AG04450 (cell line): ENCODE results near the gene PPFIBP1. TPM values are rescaled to one million over a fixed set of nuclear protein-coding genes. Genes with fewer than 3 reads are reported as not detected.
A peak's percentile ranks its signal among the peaks of the same experiment; 100 is the strongest.

Experiments
- CTCF ChIA-PET: fragments of 300-600, 350-600 bp; formaldehyde crosslinking; extraction: SDS; loops from one replicate; lab custom pipeline; 2022; ENCODE audit warnings: antibody characterized with exemption, inconsistent platforms; lab: Charles Lee
- POLR2A ChIA-PET: fragments of 350-600 bp; formaldehyde crosslinking; extraction: SDS; loops from one replicate; lab custom pipeline; 2021; ENCODE audit warnings: antibody characterized with exemption, inconsistent platforms; lab: Yijun Ruan, JAX
- DNase-seq: peaks from one replicate; pipeline ENCODE4 v3.0.0-alpha.2; 2011; ENCODE audit warnings: low read depth, low spot score
- H3K27ac ChIP-seq: one replicate; pipeline ENCODE4 v1.5.1; 2012; ENCODE audit warnings: low read depth, low read length, control low read depth
- H3K27me3 ChIP-seq: one replicate; pipeline ENCODE4 v1.6.0; 2012; ENCODE audit warnings: low read length; ENCODE audit not compliant: control insufficient read depth, insufficient read depth
- H3K4me3 ChIP-seq: 2 replicates; pipeline ENCODE4 v1.5.1; 2011; ENCODE audit warnings: mild to moderate bottlenecking, low read depth, low read length, control low read depth
- H3K9me3 ChIP-seq: 2 replicates; pipeline ENCODE4 v1.5.1; 2012; ENCODE audit warnings: low read length; ENCODE audit not compliant: control insufficient read depth, insufficient read depth
- CTCF ChIP-seq: IDR thresholded peaks from 2 replicates; pipeline ENCODE4 v1.5.1; 2011; ENCODE audit warnings: low read depth, low read length, control low read depth, inconsistent platforms
- polyA plus RNA-seq: library from polyadenylated mRNA; depleted of rRNA; stranded (reverse); fragments of >200 nt; gene quantifications from 2 replicates; pipeline ENCODE4 v1.2.3, GENCODE V29; 2011

PPFIBP1 gene
- polyA plus RNA-seq, 1 experiment = 58.3 TPM

- Histone ChIP-seq H3K27ac (no peak overlapping the region), H3K4me3 (no peak overlapping the region), H3K27me3 (no peaks in the 10 kb centered on the region), H3K9me3 (no peaks in the 10 kb centered on the region)
- ChIA-PET POLR2A (no interaction called here), CTCF (no interaction called here)
- no peak for DNase-seq
- no peak for TF ChIP-seq CTCF
Measured at GRCh38 chr12:27618836-27619235, 94.8 kb downstream of the PPFIBP1 start.

- Histone ChIP-seq H3K27me3 (no peaks in the 10 kb centered on the region), H3K9me3 (no peaks in the 10 kb centered on the region), H3K4me3 (no peak overlapping the region), H3K27ac (no peak overlapping the region)
- CTCF ChIA-PET = no interaction called here
- TF ChIP-seq CTCF = no peak
- DNase-seq = peak; percentile 8
- POLR2A ChIA-PET = no interaction called here
Measured at GRCh38 chr12:27619308-27619707, 95.3 kb downstream of the PPFIBP1 start.

- H3K27me3 ChIP-seq = no peaks in the 10 kb centered on the region
- H3K9me3 ChIP-seq = no peaks in the 10 kb centered on the region
- CTCF ChIA-PET = interaction anchor here (1.0 kb wide), 1 partner anchor 16 kb away, joined by 3 read pairs; no protein-coding TSS in a partner anchor
- POLR2A ChIA-PET = no interaction called here
- H3K4me3 ChIP-seq = no peak overlapping the region
- no peak overlapping the region for H3K27ac ChIP-seq
- DNase-seq = no peak
- no peak for TF ChIP-seq CTCF
Measured at GRCh38 chr12:27620121-27620520, 96.1 kb downstream of the PPFIBP1 start.

DNA sequence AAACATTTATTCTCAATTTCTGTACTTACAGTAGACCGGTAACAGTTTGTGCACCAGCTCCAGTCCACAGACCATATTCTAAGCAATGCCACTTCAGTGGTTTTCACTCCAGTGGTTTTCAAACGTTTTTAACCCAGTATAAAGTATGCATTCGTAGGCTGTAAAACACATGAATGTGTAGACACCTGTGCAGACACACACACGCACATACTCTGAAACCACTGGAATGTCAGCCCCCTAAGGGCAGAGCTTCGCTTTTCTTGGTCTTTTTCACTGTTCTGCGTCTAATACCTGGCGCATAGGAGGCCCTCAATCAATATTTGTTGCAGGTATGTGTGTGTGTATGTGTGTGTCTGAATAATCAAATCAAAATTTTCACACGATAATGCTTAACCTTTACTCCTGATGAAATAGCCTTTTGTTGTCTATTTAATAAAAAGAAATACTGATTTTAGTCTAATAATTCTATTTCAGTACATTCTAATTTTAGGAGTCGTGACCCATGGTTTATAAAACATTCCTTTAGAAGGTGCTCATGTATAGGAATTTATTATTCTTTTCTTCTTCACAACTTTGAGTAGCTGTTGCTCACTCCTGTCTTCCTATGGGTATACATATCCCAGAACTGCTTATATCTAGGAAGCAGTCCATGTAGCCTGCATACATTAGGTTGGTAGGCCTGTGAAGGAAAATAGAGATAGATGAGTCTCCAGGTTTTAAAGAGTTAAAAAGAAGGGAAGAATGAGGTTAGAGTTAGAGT lies 98.6 kb downstream of the PPFIBP1 start:
- no peak for TF ChIP-seq CTCF
- H3K4me3 ChIP-seq = no peak overlapping the region
- no peaks in the 10 kb centered on the region for H3K27me3 ChIP-seq
- ChIA-PET CTCF (interaction anchor here (2.2 kb wide), 1 partner anchor 13 kb away, joined by 7 read pairs; no protein-coding TSS in a partner anchor), POLR2A (no interaction called here)
- H3K27ac ChIP-seq = no peak overlapping the region
- DNase-seq = no peak
- H3K9me3 ChIP-seq = no peaks in the 10 kb centered on the region

DNA sequence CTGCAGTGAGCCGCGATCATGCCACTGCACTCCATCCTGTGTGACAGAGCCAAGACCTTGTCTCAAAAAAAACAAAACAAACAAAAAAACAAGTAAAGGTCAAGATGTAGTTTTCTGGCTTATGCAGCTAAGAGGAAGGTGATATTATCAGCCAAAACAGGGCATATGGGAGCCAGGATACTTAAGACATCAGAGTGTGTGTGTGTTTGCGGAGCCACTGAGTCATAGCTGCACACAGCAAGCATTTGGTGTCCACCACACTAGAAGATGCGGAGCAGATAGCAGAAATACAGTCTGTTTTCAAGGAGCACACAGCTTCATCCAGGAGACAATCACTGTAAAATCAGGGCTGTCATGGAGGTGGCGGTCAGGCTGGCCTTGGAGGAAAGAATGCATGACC lies 99.6 kb downstream of the PPFIBP1 start:
- TF ChIP-seq CTCF = no peak
- ChIA-PET POLR2A (no interaction called here), CTCF (interaction anchor here (2.2 kb wide), 1 partner anchor 12 kb away, joined by 7 read pairs; no protein-coding TSS in a partner anchor)
- Histone ChIP-seq H3K27me3 (no peaks in the 10 kb centered on the region), H3K9me3 (no peaks in the 10 kb centered on the region), H3K27ac (no peak overlapping the region), H3K4me3 (no peak overlapping the region)
- no peak for DNase-seq
